ENCODE data around the gene CMTM6.

The CMTM6 gene

GRCh38 chr3:32454731-32455608 lies 47.7 kb downstream of the CMTM6 start:
- H3K27ac ChIP-seq: no peak overlapping the region
- TF ChIP-seq ZFX (IDR thresholded peaks at IDR 0.05) (no peak), CTCF (conservative IDR thresholded peaks at IDR 0.05) (no peak)

DNA sequence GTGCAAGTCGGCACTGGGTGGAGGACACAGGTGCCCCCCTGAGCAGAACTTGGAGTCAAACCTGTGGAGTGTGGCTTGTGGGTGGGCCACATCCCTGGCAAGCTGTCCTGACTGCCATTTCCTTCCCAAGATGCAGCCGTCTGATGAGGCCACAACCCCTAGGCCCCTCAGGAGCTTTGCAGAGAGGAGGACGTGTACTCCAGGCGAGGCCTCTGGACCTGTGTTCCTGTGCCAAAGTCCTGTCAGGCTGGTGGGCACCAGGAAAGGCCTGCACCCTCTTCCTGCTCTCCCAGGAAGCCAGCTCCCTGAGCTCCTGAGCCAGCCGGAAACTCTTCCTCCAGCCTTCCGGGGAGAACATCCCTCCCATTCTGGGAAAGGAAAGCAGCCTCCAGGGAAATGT lies 48.5 kb downstream of the CMTM6 start:
- TF ChIP-seq ZFX (IDR thresholded peaks at IDR 0.05) (no peak), CTCF (conservative IDR thresholded peaks at IDR 0.05) (no peak)
- no peak overlapping the region for H3K27ac ChIP-seq

GRCh38 chr3:32453346-32453745 lies 49.3 kb downstream of the CMTM6 start:
- no peak for TF ChIP-seq ZFX (IDR thresholded peaks at IDR 0.05)
- TF ChIP-seq CTCF (conservative IDR thresholded peaks at IDR 0.05): no peak

GRCh38 chr3:32452009-32452408 lies 50.6 kb downstream of the CMTM6 start:
- H3K27ac ChIP-seq: no peak overlapping the region
- TF ChIP-seq CTCF (conservative IDR thresholded peaks at IDR 0.05) (no peak), ZFX (IDR thresholded peaks at IDR 0.05) (no peak)

More at GRCh38 chr3:32453346-32453745, 49.3 kb downstream of the CMTM6 start:
- no peak overlapping the region for H3K27ac ChIP-seq

DNA sequence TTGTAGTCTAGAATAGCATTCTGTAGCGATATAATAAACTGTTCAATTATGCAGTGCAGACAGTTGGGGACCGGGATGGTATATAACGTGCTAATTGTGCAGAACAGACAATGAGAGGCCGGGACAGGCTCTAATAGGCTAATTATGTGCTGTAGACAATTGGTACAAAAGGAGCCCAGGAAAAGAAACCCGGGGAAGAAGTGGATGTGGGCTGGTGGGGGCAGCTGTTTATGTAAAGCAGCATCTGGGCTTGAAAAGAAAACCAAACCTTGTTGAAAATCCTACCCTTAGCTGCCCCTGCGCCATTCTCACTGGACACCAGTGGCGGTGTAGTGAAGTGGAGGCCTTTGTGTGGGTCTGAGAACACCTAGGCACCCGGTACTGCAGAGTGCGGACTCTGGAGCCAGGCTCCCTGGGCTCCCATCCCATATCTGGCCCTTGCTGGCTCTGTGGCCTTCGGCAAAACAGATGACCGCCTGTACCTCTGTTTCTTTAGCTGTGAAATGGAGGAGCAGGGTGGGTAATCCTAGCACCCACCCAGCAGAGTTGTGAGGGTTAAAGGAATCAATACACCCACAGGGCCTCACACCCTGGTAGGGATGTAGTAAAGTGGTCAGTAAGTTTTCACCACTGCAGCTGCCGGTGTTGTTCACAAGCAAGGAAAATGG lies 51.5 kb downstream of the CMTM6 start:
- no peak overlapping the region for H3K27ac ChIP-seq
- TF ChIP-seq CTCF (conservative IDR thresholded peaks at IDR 0.05) (no peak), ZFX (IDR thresholded peaks at IDR 0.05) (no peak)

GRCh38 chr3:32450426-32450825 lies 52.2 kb downstream of the CMTM6 start:
- H3K27ac ChIP-seq: no peak overlapping the region
- TF ChIP-seq CTCF (conservative IDR thresholded peaks at IDR 0.05) (no peak), ZFX (IDR thresholded peaks at IDR 0.05) (no peak)

DNA sequence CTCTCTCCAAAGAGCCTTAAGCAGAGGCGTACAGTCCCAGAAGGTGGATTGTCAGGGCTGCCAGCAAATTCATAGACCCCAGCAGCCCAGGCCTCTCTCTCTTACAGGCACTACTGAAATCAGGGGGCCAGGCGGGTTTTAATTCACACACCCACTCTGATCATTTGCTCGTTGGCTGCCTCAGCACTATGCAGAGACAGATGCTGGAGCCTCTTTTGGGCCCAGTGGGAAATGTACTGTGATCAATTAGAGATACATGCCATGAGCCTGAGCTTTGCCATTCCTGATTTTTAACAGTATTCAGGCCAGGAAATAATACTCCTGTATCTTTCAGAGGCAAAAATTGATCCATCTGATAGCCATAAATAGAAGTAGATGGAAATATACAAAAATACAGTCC lies 53.0 kb downstream of the CMTM6 start:
- TF ChIP-seq ZFX (IDR thresholded peaks at IDR 0.05) (no peak), CTCF (conservative IDR thresholded peaks at IDR 0.05) (no peak)
- no peak overlapping the region for H3K27ac ChIP-seq
